Suppressor macrophage treated with lipopolysaccharide for 1 hour (primary cell): Measurements from ENCODE around the gene EBF3.

Source experiments
- DNase-seq, 3 donors: peaks; one replicate each; pipeline ENCODE4 v3.0.0-alpha.2; 2020 to 2022

Gene EBF3

GRCh38 chr10:129788215-129788614, 175.9 kb downstream of the EBF3 start:
- no peak for DNase-seq

- no peak for DNase-seq
These were observed 176.5 kb downstream of the EBF3 start for GRCh38 chr10:129787557-129787956.

- no peak for DNase-seq
These were observed 177.9 kb downstream of the EBF3 start for GRCh38 chr10:129786216-129786615.

GRCh38 chr10:129785536-129785981, 178.5 kb downstream of the EBF3 start:
- DNase-seq = no peak
